HepG2 (cell line): ENCODE measurements around the gene FYB1. TPM values are rescaled to one million over a fixed set of nuclear protein-coding genes. Genes with fewer than 3 reads are reported as not detected.

ENCODE experiments used
- ATAC-seq: fragments of 200-7000 bp; cut with Tn5 transposase; 3 replicates; pipeline ENCODE4 v1.9.1; 2020; ENCODE audit warnings: mild to moderate bottlenecking, moderate library complexity
- BruUV-seq: library from RNA; stranded (reverse); fragments of 400-500 nt; replicated peaks from 2 replicates; lab custom pipeline; 2021; lab: Mats Ljungman, UMichigan
- CTCF ChIA-PET: fragments of 300-600 bp; formaldehyde crosslinking; extraction: SDS; loops from one replicate; lab custom pipeline; 2021; ENCODE audit warnings: low total read pairs, inconsistent platforms, low intra/inter-chr PET ratio; lab: Yijun Ruan, JAX
- POLR2A ChIA-PET: fragments of 350-600 bp; sonication (Branson Sonifier 250); formaldehyde crosslinking; loops from one replicate; lab custom pipeline; 2020; ENCODE audit warnings: antibody characterized with exemption, inconsistent platforms; lab: Yijun Ruan, JAX
- DNase-seq: peaks from one replicate; pipeline ENCODE4 v3.0.0-alpha.2; 2015; ENCODE audit warnings: low spot score
- FAIRE-seq: peaks from 3 replicates; lab custom pipeline; 2011; peaks lifted over from hg19 to GRCh38; lab: Jason Lieb, UNC
- H2AFZ ChIP-seq: one replicate; pipeline ENCODE4 v1.6.1; 2011; ENCODE audit warnings: low read length, inconsistent platforms
- H3K27ac ChIP-seq: fragments of 300-600 bp; 3 replicates; pipeline ENCODE4 v1.8.0; 2011; ENCODE audit warnings: mixed run types, mild to moderate bottlenecking, mixed read lengths, low read length, inconsistent platforms; ENCODE audit not compliant: insufficient read depth; ENCODE audit errors: extremely low read length
- H3K27me3 ChIP-seq, 2 experiments: fragments of 200-600 bp in 1 of 2; 2 replicates in 1 of 2; 3 replicates in 1 of 2; pipeline versions ENCODE4 v1.6.0 to v1.8.0; 2011; ENCODE audit warnings: low read length in 2 of 2, mild to moderate bottlenecking in 2 of 2, moderate library complexity in 2 of 2, inconsistent platforms in 1 of 2; ENCODE audit not compliant: insufficient read depth in 2 of 2, control insufficient read depth in 1 of 2
- H3K36me3 ChIP-seq, 2 experiments: fragments of 200-600 bp in 1 of 2; replicated peaks in 1 of 2; 2 replicates in 1 of 2; 3 replicates in 1 of 2; pipeline versions ENCODE4 v1.5.1 to v1.8.0; 2011; ENCODE audit warnings: low read length in 2 of 2, inconsistent platforms in 1 of 2; ENCODE audit not compliant: insufficient read depth in 2 of 2, control insufficient read depth in 1 of 2
- H3K4me1 ChIP-seq: 2 replicates; pipeline ENCODE4 v1.5.1; 2012; ENCODE audit warnings: low read length, inconsistent platforms; ENCODE audit not compliant: insufficient read depth
- H3K4me2 ChIP-seq: 2 replicates; pipeline ENCODE4 v1.6.0; 2011; ENCODE audit warnings: low read depth, low read length, inconsistent platforms
- H3K4me3 ChIP-seq, 3 experiments: fragments of 200-600 bp in 1 of 3; sonication (generic), shearing (Covaris generic) in 1 of 3; replicated peaks in 1 of 3; 2 replicates each; pipeline ENCODE4 v1.5.1; 2011 to 2016; ENCODE audit warnings: low read length in 3 of 3, inconsistent platforms in 2 of 3, low read depth in 2 of 3, mild to moderate bottlenecking in 2 of 3, control low read depth in 1 of 3, mixed read lengths in 1 of 3; ENCODE audit not compliant: insufficient read depth in 1 of 3
- H3K79me2 ChIP-seq: one replicate; pipeline ENCODE4 v1.6.1; 2011; ENCODE audit warnings: low read length, inconsistent platforms; ENCODE audit not compliant: insufficient read depth
- H3K9ac ChIP-seq: 2 replicates; pipeline ENCODE4 v1.6.0; 2011; ENCODE audit warnings: mild to moderate bottlenecking, low read depth, low read length, inconsistent platforms; ENCODE audit not compliant: insufficient read depth
- H3K9me3 ChIP-seq: 2 replicates; pipeline ENCODE4 v1.5.1; 2012; ENCODE audit warnings: mild to moderate bottlenecking, low read length
- H4K20me1 ChIP-seq: 2 replicates; pipeline ENCODE4 v1.6.0; 2011; ENCODE audit warnings: inconsistent platforms, mild to moderate bottlenecking, low read length, moderate library complexity; ENCODE audit not compliant: insufficient read depth
- ATF6 ChIP-seq: sonication (generic); formaldehyde crosslinking; conservative IDR thresholded peaks from 2 replicates; pipeline ENCODE4 v1.4.0; 2020; ENCODE audit warnings: missing genetic modification reagents
- NR1H2 ChIP-seq: sonication (generic); formaldehyde crosslinking; IDR thresholded peaks from 2 replicates; pipeline ENCODE4 v1.8.1; 2022; ENCODE audit warnings: low read depth, missing genetic modification reagents, borderline replicate concordance
- SKIL ChIP-seq: sonication (generic); formaldehyde crosslinking; IDR thresholded peaks from 2 replicates; pipeline ENCODE4 v1.8.0; 2022; ENCODE audit warnings: missing genetic modification reagents, mild to moderate bottlenecking, moderate library complexity, borderline replicate concordance
- STAG1 ChIP-seq: sonication (generic); formaldehyde crosslinking; IDR thresholded peaks from 2 replicates; pipeline ENCODE4 v1.4.0; 2020; ENCODE audit warnings: missing genetic modification reagents
- XBP1 ChIP-seq: sonication (generic); formaldehyde crosslinking; IDR thresholded peaks from 2 replicates; pipeline ENCODE4 v1.5.0; 2020; ENCODE audit warnings: missing genetic modification reagents
- ZNF24 ChIP-seq: fragments of 450-650 bp; IDR thresholded peaks from 2 replicates; pipeline ENCODE4 v1.6.1; 2017; ENCODE audit warnings: antibody characterized with exemption, mild to moderate bottlenecking
- WGBS: methylation state at CpG from one replicate; pipeline ENCODE4 v1.1.6; 2017; ENCODE audit warnings: low lambda C conversion rate; 5-methylcytosine and 5-hydroxymethylcytosine counted together
- in situ Hi-C: cut with HindIII; loops from 2 replicates; pipeline ENCODE4 v1.10.0; 2017; ENCODE audit warnings: low pct_unique_long_range_greater_than_20kb; ENCODE audit not compliant: extremely low pct_ligation_motif_present
- intact Hi-C: fragments of 100-400 bp; cut with micrococcal nuclease; formaldehyde crosslinking; loops from one replicate; pipeline ENCODE4 v1.10.0; 2022; ENCODE audit not compliant: unreplicated experiment
- polyA plus RNA-seq, 8 experiments: library from polyadenylated mRNA; depleted of rRNA in 3 of 8; stranded (reverse) in 7 of 8; unstranded in 1 of 8; fragments of >200 nt; fragmentation: Illumina TruSeq in 4 of 8; extraction: Trizol in 4 of 8; gene quantifications; 2 replicates each; pipeline versions ENCODE4 v1.2.1 to v1.2.3, GENCODE V29; 2011 to 2016; ENCODE audit warnings: low read depth in 4 of 8, missing spikeins in 1 of 8, mixed read lengths in 1 of 8; ENCODE audit not compliant: insufficient read depth in 1 of 8
- total RNA-seq, 5 experiments: library from RNA; depleted of rRNA; stranded (reverse); fragments of >200 nt; fragmentation: Illumina TruSeq; extraction: Trizol; gene quantifications; 2 replicates each; pipeline ENCODE4 v1.2.3, GENCODE V29; 2016; ENCODE audit warnings: low read depth in 1 of 5

The FYB1 gene
- total and polyA plus RNA-seq, 2 of the 13 experiments (the other 11 are each of a cell fraction or from before 2014, with no cell fraction given) = 0.03 TPM; not detected in 1

DNA sequence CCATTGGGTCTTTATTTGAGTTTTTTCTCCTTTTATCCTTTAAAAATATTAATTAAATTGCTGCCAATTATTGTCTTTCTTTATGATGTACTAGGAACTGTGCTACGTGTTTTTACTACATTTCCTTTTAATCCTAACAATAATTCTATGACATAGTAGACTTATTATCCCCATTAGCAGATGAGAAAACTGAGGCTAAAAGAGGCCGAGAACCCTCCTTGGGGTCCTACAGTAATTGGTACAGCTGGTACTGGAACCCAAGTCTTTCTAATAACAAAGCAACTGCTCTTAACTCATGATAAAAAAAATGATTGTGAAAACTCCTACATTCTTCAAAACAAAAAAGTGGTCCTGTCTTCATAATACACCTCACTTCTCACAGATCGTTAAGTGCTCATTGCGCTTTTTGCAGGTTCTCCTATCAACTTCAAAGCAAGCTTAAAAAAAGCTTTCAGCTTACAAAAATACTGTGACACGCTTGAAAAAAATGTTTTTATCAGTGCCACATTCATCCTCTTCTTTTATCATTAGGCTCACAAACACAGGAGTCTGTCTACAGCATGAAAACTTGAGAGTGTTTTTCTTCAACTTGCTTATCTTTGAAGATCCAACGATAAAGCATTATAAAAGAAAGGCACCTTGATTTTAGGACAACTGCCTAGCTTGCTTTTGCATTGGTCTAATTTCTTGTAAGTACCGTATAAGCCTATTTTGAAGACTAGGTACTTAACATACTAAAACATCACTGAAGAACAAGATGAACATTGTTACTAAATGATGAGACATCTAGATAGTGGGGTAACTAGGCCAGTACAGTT, 32.4 kb downstream of the FYB1 start (continued):
- no peak for TF ChIP-seq SKIL
- no peak for TF ChIP-seq ATF6 (CRISPR knock-in tag)
- no peak for TF ChIP-seq NR1H2 (CRISPR knock-in tag)
- no peak for TF ChIP-seq XBP1
- TF ChIP-seq, all 625 proteins: peak for 0

- Histone ChIP-seq H3K79me2 (no peaks in the 10 kb centered on the region), H3K9ac (no peak overlapping the region), H2AFZ (no peak overlapping the region), H3K4me2 (no peak overlapping the region), H4K20me1 (no peaks in the 10 kb centered on the region), H3K27me3 (no peaks in the 10 kb centered on the region; a peak in 1 of 5 replicates), H3K9me3 (no peaks in the 10 kb centered on the region), H3K4me3 (no peak overlapping the region), H3K4me1 (no peaks in the 10 kb centered on the region), H3K27ac (no peak overlapping the region), H3K36me3 (no peaks in the 10 kb centered on the region)
- FAIRE-seq = no peak
- DNase-seq = no peak
- ATAC-seq = no peak
- ChIA-PET CTCF (no interaction called here), POLR2A (no interaction called here)
- no TSS peak for BruUV-seq
- in situ Hi-C loops = no loop called here
- intact Hi-C loops = no loop called here
- no peak for TF ChIP-seq STAG1 (CRISPR knock-in tag)
- TF ChIP-seq ZNF24 = no peak
- 88% methylated on average over 2 of the region's 2 CpGs for WGBS
Measured at GRCh38 chr5:39186289-39186688, 33.1 kb downstream of the FYB1 start.
